ENCODE results near the gene ANKH.

The ANKH gene

DNA sequence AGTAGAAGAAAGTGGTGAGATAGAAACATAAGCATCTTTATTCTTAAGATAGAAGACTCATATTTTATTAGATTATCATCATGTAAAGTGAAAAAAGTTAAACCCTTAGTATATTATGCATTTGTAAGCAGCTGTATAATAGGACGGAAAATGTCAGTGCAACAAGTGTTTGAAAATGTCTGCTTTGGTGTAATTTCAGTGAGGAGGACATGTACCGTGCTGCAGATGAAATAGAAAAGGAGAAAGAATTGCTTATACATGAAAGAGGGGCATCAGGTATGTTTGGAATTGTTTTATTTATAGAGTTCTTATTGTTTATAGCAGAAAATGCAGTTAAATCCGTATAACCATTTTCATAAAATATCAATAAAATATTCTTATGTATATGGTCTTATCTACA is 198.1 kb downstream of the ANKH start:
- H2BK120ac ChIP-seq (ENCODE audit: insufficient read depth, low read length, poor library complexity): no peak overlapping the region
- no CpG with 5 or more reads among the region's 3 CpGs for WGBS (ENCODE audit: extremely low coverage, insufficient coverage, insufficient read length)
- peaks cover 0 to 5% of the 10 kb centered on the region in 2 experiments for H3K4me1 ChIP-seq (ENCODE audit: control insufficient read depth in 1 of 2, insufficient read depth in 2 of 2, low read length in 2 of 2)
- H3K4ac ChIP-seq (ENCODE audit: low read depth, low read length): no peak overlapping the region
- no peak overlapping the region for H2BK5ac ChIP-seq (ENCODE audit: low read depth, low read length, poor library complexity)
- H3K27me3 ChIP-seq (ENCODE audit: insufficient read depth, low read length): no peaks in the 10 kb centered on the region
- H3K14ac ChIP-seq (ENCODE audit: low read length): no peak overlapping the region
- H3K9me3 ChIP-seq (ENCODE audit: insufficient read depth, low read depth, low read length): peaks cover 3% of the 10 kb centered on the region
- no peak overlapping the region for H3K23ac ChIP-seq (ENCODE audit: low read length)
- no peak overlapping the region for H3K4me2 ChIP-seq (ENCODE audit: low read length)
- no peak overlapping the region for H3K4me3 ChIP-seq (ENCODE audit: low read depth, low read length)
- H3K79me2 ChIP-seq (ENCODE audit: control insufficient read depth, insufficient read depth, low read length, poor library complexity): no peaks in the 10 kb centered on the region
- no peaks in the 10 kb centered on the region for H3K79me1 ChIP-seq (ENCODE audit: low read length)
- H3K9ac ChIP-seq (ENCODE audit: low read length): no peak overlapping the region
- no peak overlapping the region for H2AFZ ChIP-seq (ENCODE audit: insufficient read depth, low read length, poor library complexity)
- peaks cover 4 to 8% of the 10 kb centered on the region in 2 experiments for H3K36me3 ChIP-seq (ENCODE audit: control insufficient read depth in 1 of 2, insufficient read depth in 2 of 2, low read length in 2 of 2)
- no peak overlapping the region for H4K8ac ChIP-seq (ENCODE audit: low read depth, low read length)
- H2BK12ac ChIP-seq (ENCODE audit: low read length): no peak overlapping the region
- H2AK5ac ChIP-seq (ENCODE audit: low read length): no peak overlapping the region
- no peak overlapping the region for H3K27ac ChIP-seq (ENCODE audit: low read depth, low read length)
- H4K91ac ChIP-seq (ENCODE audit: low read depth, low read length): no peak overlapping the region
- no peak overlapping the region for H3K18ac ChIP-seq (ENCODE audit: low read length)
- DNase-seq: no peak
- H4K12ac ChIP-seq (ENCODE audit: low read depth, low read length): no peak overlapping the region

DNA sequence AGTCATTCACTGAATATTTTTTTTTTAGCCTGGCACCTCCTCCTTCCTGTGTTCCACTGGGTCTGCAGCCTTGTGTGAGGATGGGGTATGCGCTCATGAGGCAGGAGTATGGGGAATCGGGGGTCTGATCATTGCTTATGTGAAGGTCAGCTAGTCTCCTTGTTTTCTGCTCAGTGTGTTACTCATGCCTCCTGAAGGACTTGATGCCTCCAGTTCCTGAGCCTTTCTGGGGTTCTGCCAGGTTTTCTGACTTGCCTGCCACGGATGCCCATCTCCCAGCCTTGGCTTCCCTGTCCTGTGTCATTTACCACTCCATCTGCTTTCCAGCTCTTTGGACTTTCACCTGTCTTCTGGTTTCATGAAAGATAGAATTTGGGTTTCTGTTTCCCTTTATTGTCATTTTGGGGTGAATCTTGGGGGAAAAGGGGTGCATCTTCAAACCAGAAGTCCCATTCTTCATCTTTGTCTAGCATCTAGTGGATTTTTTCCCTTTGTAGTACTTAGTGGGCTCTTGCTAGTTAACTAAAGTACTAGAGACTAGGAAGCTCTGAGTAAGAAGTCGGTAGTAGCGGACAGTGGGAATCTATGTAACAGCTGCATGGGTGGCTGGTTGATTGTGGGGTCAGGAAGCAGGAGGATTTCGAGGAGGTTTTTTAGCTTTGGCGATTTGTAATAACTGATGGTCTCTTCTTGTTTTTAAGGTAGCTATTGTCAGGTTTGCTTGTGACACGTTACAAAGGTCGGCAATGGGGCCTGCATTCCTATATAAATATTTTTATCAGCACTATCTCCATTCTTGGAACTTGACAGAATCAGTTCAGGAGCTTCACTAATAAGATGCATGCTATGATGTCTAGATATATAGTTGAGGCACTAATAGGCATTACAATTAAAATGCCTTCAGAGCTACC is 198.8 kb downstream of the ANKH start:
- H3K4ac ChIP-seq (ENCODE audit: low read depth, low read length): no peak overlapping the region
- H3K36me3 ChIP-seq (ENCODE audit: control insufficient read depth in 1 of 2, insufficient read depth in 2 of 2, low read length in 2 of 2): peaks cover 4 to 7% of the 10 kb centered on the region in 2 experiments
- no CpG with 5 or more reads among the region's 9 CpGs for WGBS (ENCODE audit: extremely low coverage, insufficient coverage, insufficient read length)
- H3K4me3 ChIP-seq (ENCODE audit: low read depth, low read length): no peak overlapping the region
- H3K23ac ChIP-seq (ENCODE audit: low read length): no peak overlapping the region
- peaks cover 3% of the 10 kb centered on the region for H3K9me3 ChIP-seq (ENCODE audit: insufficient read depth, low read depth, low read length)
- H3K4me2 ChIP-seq (ENCODE audit: low read length): no peak overlapping the region
- peaks cover 4% of the 10 kb centered on the region for H3K79me2 ChIP-seq (ENCODE audit: control insufficient read depth, insufficient read depth, low read length, poor library complexity)
- no peak overlapping the region for H4K8ac ChIP-seq (ENCODE audit: low read depth, low read length)
- H2BK5ac ChIP-seq (ENCODE audit: low read depth, low read length, poor library complexity): no peak overlapping the region
- no peaks in the 10 kb centered on the region for H3K79me1 ChIP-seq (ENCODE audit: low read length)
- no peak overlapping the region for H2AFZ ChIP-seq (ENCODE audit: insufficient read depth, low read length, poor library complexity)
- peak in 1 of 2 donors; percentile 26 for DNase-seq
- no peak overlapping the region for H2AK5ac ChIP-seq (ENCODE audit: low read length)
- H3K14ac ChIP-seq (ENCODE audit: low read length): no peak overlapping the region
- peaks cover 0 to 5% of the 10 kb centered on the region in 2 experiments for H3K4me1 ChIP-seq (ENCODE audit: control insufficient read depth in 1 of 2, insufficient read depth in 2 of 2, low read length in 2 of 2)
- H3K9ac ChIP-seq (ENCODE audit: low read length): no peak overlapping the region
- no peak overlapping the region for H2BK12ac ChIP-seq (ENCODE audit: low read length)
- no peak overlapping the region for H4K12ac ChIP-seq (ENCODE audit: low read depth, low read length)
- no peak overlapping the region for H4K91ac ChIP-seq (ENCODE audit: low read depth, low read length)
- H2BK120ac ChIP-seq (ENCODE audit: insufficient read depth, low read length, poor library complexity): no peak overlapping the region
- no peak overlapping the region for H3K18ac ChIP-seq (ENCODE audit: low read length)
- no peaks in the 10 kb centered on the region for H3K27me3 ChIP-seq (ENCODE audit: insufficient read depth, low read length)
- no peak overlapping the region for H3K27ac ChIP-seq (ENCODE audit: low read depth, low read length)

DNA sequence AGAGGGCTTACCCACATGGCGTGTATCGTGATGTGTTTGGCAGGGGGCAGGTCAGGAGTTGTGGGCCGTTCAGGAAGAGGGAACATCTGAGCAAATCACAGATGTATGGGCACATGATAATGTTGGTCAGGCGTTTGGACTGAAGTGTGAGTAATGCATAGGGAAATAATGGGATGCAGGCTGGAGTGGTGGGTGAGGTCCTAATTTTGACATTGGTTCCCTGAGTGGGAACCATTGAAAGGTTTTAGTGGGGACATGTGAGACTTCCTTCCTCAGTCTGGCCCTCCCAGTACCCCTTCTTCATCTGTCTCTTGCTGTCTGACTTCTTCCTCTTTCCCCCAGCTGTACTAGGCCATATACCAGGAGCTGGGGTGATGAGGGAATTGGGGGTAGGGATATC is 199.5 kb downstream of the ANKH start:
- no CpG with 5 or more reads among the region's 4 CpGs for WGBS (ENCODE audit: extremely low coverage, insufficient coverage, insufficient read length)
- Histone ChIP-seq H3K79me1 (ENCODE audit: low read length) (no peaks in the 10 kb centered on the region), H3K27me3 (ENCODE audit: insufficient read depth, low read length) (no peaks in the 10 kb centered on the region), H3K18ac (ENCODE audit: low read length) (no peak overlapping the region), H4K8ac (ENCODE audit: low read depth, low read length) (no peak overlapping the region), H3K4me3 (ENCODE audit: low read depth, low read length) (no peak overlapping the region), H3K4me1 (ENCODE audit: control insufficient read depth in 1 of 2, insufficient read depth in 2 of 2, low read length in 2 of 2) (peaks cover 0 to 5% of the 10 kb centered on the region in 2 experiments), H2AK5ac (ENCODE audit: low read length) (no peak overlapping the region), H3K23ac (ENCODE audit: low read length) (no peak overlapping the region), H3K14ac (ENCODE audit: low read length) (no peak overlapping the region), H2BK120ac (ENCODE audit: insufficient read depth, low read length, poor library complexity) (no peak overlapping the region), H4K12ac (ENCODE audit: low read depth, low read length) (no peak overlapping the region), H3K9ac (ENCODE audit: low read length) (no peak overlapping the region), H3K36me3 (ENCODE audit: control insufficient read depth in 1 of 2, insufficient read depth in 2 of 2, low read length in 2 of 2) (peaks cover 4 to 7% of the 10 kb centered on the region in 2 experiments), H2BK12ac (ENCODE audit: low read length) (no peak overlapping the region), H3K4me2 (ENCODE audit: low read length) (no peak overlapping the region), H3K4ac (ENCODE audit: low read depth, low read length) (no peak overlapping the region), H3K27ac (ENCODE audit: low read depth, low read length) (no peak overlapping the region), H3K9me3 (ENCODE audit: insufficient read depth, low read depth, low read length) (peaks cover 3% of the 10 kb centered on the region), H2AFZ (ENCODE audit: insufficient read depth, low read length, poor library complexity) (no peak overlapping the region), H4K91ac (ENCODE audit: low read depth, low read length) (no peak overlapping the region), H3K79me2 (ENCODE audit: control insufficient read depth, insufficient read depth, low read length, poor library complexity) (peaks cover 5% of the 10 kb centered on the region), H2BK5ac (ENCODE audit: low read depth, low read length, poor library complexity) (no peak overlapping the region)
- DNase-seq: peak in 1 of 2 donors; percentile 13

DNA sequence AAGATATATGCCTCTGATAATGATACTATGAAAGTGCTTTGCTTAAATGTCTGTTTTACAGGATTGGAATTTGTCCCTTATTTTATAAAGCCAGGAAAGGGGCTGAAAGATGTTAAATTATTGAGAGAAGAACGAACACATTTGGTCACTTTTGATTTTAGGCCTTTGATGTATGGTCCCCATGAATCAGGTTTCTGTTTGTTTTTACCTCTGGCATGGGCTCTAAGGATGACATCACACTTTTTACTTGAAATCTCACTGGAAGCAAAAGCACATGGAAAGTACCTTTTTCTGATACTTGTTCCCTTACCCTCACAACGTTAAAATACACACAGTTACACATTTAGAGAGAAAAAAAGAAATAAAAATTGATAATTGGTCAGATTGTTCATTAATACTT is 200.2 kb downstream of the ANKH start:
- H2AK5ac ChIP-seq (ENCODE audit: low read length): no peak overlapping the region

More for the DNA sequence above, 200.2 kb downstream of the ANKH start:
- H3K4ac ChIP-seq (ENCODE audit: low read depth, low read length): no peak overlapping the region
- H3K27me3 ChIP-seq (ENCODE audit: insufficient read depth, low read length): no peaks in the 10 kb centered on the region
- H3K9ac ChIP-seq (ENCODE audit: low read length): no peak overlapping the region
- no peak overlapping the region for H2AFZ ChIP-seq (ENCODE audit: insufficient read depth, low read length, poor library complexity)
- no peak overlapping the region for H3K27ac ChIP-seq (ENCODE audit: low read depth, low read length)
- no peak overlapping the region for H2BK12ac ChIP-seq (ENCODE audit: low read length)
- DNase-seq: no peak
- no peak overlapping the region for H3K4me2 ChIP-seq (ENCODE audit: low read length)
- H3K9me3 ChIP-seq (ENCODE audit: insufficient read depth, low read depth, low read length): peaks cover 2% of the 10 kb centered on the region
- no peak overlapping the region for H4K91ac ChIP-seq (ENCODE audit: low read depth, low read length)
- H2BK120ac ChIP-seq (ENCODE audit: insufficient read depth, low read length, poor library complexity): no peak overlapping the region
- no peak overlapping the region for H4K12ac ChIP-seq (ENCODE audit: low read depth, low read length)
- H3K4me1 ChIP-seq (ENCODE audit: control insufficient read depth in 1 of 2, insufficient read depth in 2 of 2, low read length in 2 of 2): peaks cover 0 to 5% of the 10 kb centered on the region in 2 experiments
- H4K8ac ChIP-seq (ENCODE audit: low read depth, low read length): no peak overlapping the region
- no peak overlapping the region for H3K14ac ChIP-seq (ENCODE audit: low read length)
- no peak overlapping the region for H3K18ac ChIP-seq (ENCODE audit: low read length)
- H3K4me3 ChIP-seq (ENCODE audit: low read depth, low read length): no peak overlapping the region
- H2BK5ac ChIP-seq (ENCODE audit: low read depth, low read length, poor library complexity): no peak overlapping the region
- H3K23ac ChIP-seq (ENCODE audit: low read length): no peak overlapping the region
- H3K36me3 ChIP-seq (ENCODE audit: control insufficient read depth in 1 of 2, insufficient read depth in 2 of 2, low read length in 2 of 2): peaks cover 4 to 7% of the 10 kb centered on the region in 2 experiments
- H3K79me1 ChIP-seq (ENCODE audit: low read length): no peaks in the 10 kb centered on the region
- peaks cover 5% of the 10 kb centered on the region for H3K79me2 ChIP-seq (ENCODE audit: control insufficient read depth, insufficient read depth, low read length, poor library complexity)
- no CpG with 5 or more reads among the region's 2 CpGs for WGBS (ENCODE audit: extremely low coverage, insufficient coverage, insufficient read length)
